OCI-LY3 (cell line): Measurements from ENCODE around the gene BLOC1S6.

Source experiments
- H2AFZ ChIP-seq: fragments of 200-600, 300-600 bp; shearing (Covaris generic); 2 replicates; pipeline ENCODE4 v1.6.0; 2014; ENCODE audit warnings: antibody characterized with exemption, low read depth, low read length
- H3K27ac ChIP-seq: fragments of 200-600, 300-600 bp; sonication (generic); 2 replicates; pipeline ENCODE4 v1.5.1; 2014; ENCODE audit warnings: mild to moderate bottlenecking, low read length, moderate library complexity, mixed read lengths
- H3K27me3 ChIP-seq: fragments of 200-600, 300-600 bp; sonication (generic); 2 replicates; pipeline ENCODE4 v1.6.1; 2014; ENCODE audit warnings: low read depth, low read length, mixed read lengths
- H3K36me3 ChIP-seq: fragments of 200-600, 300-600 bp; sonication (generic); replicated peaks from 2 replicates; pipeline ENCODE3; 2014; ENCODE audit warnings: low read depth, low read length, mixed read lengths
- H3K4me1 ChIP-seq: fragments of 300-600, 200-600 bp; sonication (generic); 2 replicates; pipeline ENCODE4 v1.6.1; 2014; ENCODE audit warnings: low read length, mixed read lengths
- H3K4me2 ChIP-seq: fragments of 200-600, 300-600 bp; sonication (generic); 2 replicates; pipeline ENCODE4 v1.6.1; 2014; ENCODE audit warnings: low read length, mixed read lengths
- H3K4me3 ChIP-seq: fragments of 300-600, 200-600 bp; sonication (generic); 2 replicates; pipeline ENCODE4 v1.5.1; 2014; ENCODE audit warnings: antibody characterized with exemption, mild to moderate bottlenecking, low read length, moderate library complexity
- H3K79me2 ChIP-seq: fragments of 300-600, 200-600 bp; shearing (Covaris generic); 2 replicates; pipeline ENCODE4 v1.6.1; 2014; ENCODE audit warnings: mild to moderate bottlenecking, low read length, mixed read lengths
- H3K9ac ChIP-seq: fragments of 300-600, 200-600 bp; shearing (Covaris generic); 2 replicates; pipeline ENCODE4 v1.6.0; 2014; ENCODE audit warnings: mild to moderate bottlenecking, low read length, moderate library complexity
- H3K9me3 ChIP-seq: fragments of 200-600, 300-600 bp; shearing (Covaris generic); 2 replicates; pipeline ENCODE4 v1.6.1; 2014; ENCODE audit warnings: low read length, mixed read lengths; ENCODE audit not compliant: insufficient read depth
- H4K20me1 ChIP-seq: fragments of 200-600, 300-600 bp; sonication (generic); 2 replicates; pipeline ENCODE4 v1.6.1; 2016; ENCODE audit warnings: low read length, mixed read lengths; ENCODE audit not compliant: insufficient read depth
- EZH2phosphoT487 ChIP-seq: fragments of 200-600 bp; shearing (Covaris generic); IDR thresholded peaks from 2 replicates; pipeline ENCODE4 v1.6.1; 2018; ENCODE audit warnings: antibody characterized with exemption, mixed run types, low read depth
- TF ChIP-seq, protein P1 (sequence below): fragments of 200-600, 300-600 bp; sonication (generic); IDR thresholded peaks from 2 replicates; pipeline ENCODE4 v1.5.1; 2014; ENCODE audit warnings: antibody characterized with exemption, low read length, low read depth

The BLOC1S6 gene

DNA sequence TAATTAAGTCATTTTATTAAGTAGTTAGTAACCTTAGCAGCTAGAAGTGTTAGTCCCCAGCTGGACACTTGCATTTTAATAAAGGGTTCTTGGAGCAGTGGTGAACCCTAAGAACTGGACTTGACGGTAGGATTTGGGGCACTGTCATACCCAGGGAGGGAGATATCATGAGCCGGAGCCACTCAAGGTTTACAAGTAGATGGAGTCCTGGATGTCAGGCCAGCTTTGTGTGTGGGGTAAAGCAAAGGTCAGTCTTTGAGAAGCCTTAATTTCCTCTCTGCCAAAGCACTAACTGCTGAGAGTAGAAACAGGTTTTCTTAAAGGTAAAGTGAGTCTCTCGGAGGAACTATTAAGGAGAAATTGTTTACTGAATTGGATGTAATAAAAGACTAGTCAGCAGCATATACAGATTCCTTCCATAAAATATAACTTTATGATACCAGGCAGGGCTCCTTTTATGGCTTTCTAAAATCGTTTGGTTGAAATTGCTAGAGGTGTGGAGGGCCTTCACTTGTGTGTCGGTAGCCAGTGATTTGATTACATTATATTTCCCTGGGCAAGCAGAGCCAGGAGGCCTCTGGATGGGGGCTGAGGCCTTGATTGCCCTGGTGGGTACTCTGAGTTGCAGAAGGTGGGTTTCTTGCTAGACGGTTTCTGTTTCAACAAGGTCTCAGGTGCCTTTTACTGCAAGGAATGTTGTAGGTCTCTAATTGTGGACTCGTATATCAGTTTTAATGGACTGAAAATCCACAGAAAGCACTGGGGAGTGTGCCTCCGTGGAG is 70.8 kb downstream of the BLOC1S6 start:
- H3K27ac ChIP-seq, result no peak overlapping the region
- H2AFZ ChIP-seq, result no peak overlapping the region
- no peaks in the 10 kb centered on the region for H3K36me3 ChIP-seq
- H3K4me2 ChIP-seq, result no peak overlapping the region
- H3K9me3 ChIP-seq, result no peaks in the 10 kb centered on the region
- no peaks in the 10 kb centered on the region for H3K79me2 ChIP-seq
- H4K20me1 ChIP-seq, result no peaks in the 10 kb centered on the region
- no peak overlapping the region for H3K4me3 ChIP-seq
- no peak for TF ChIP-seq EZH2phosphoT487
- TF ChIP-seq, protein P1, sequence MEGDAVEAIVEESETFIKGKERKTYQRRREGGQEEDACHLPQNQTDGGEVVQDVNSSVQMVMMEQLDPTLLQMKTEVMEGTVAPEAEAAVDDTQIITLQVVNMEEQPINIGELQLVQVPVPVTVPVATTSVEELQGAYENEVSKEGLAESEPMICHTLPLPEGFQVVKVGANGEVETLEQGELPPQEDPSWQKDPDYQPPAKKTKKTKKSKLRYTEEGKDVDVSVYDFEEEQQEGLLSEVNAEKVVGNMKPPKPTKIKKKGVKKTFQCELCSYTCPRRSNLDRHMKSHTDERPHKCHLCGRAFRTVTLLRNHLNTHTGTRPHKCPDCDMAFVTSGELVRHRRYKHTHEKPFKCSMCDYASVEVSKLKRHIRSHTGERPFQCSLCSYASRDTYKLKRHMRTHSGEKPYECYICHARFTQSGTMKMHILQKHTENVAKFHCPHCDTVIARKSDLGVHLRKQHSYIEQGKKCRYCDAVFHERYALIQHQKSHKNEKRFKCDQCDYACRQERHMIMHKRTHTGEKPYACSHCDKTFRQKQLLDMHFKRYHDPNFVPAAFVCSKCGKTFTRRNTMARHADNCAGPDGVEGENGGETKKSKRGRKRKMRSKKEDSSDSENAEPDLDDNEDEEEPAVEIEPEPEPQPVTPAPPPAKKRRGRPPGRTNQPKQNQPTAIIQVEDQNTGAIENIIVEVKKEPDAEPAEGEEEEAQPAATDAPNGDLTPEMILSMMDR, result no peak
- no peaks in the 10 kb centered on the region for H3K4me1 ChIP-seq
- H3K9ac ChIP-seq, result no peak overlapping the region
- no peaks in the 10 kb centered on the region for H3K27me3 ChIP-seq
